Muscle of leg (tissue), 11 donors: ENCODE measurements around the gene PAFAH1B1. TPM values are rescaled to one million over a fixed set of nuclear protein-coding genes. Genes with fewer than 3 reads are reported as not detected.
"Not testable (repeated sequence)": the region's sequence is repeated elsewhere in the genome, so short reads cannot be mapped to it uniquely, and the experiment has no call there.

Experiments
- DNase-seq: peaks from one replicate; pipeline ENCODE4 v3.0.0; 2013
- H3K27ac ChIP-seq: one replicate; pipeline ENCODE4 v1.5.1; 2013; ENCODE audit warnings: mild to moderate bottlenecking, low read length, control low read depth
- H3K27me3 ChIP-seq: one replicate; pipeline ENCODE4 v1.6.1; 2013; ENCODE audit warnings: low read length; ENCODE audit not compliant: control insufficient read depth, insufficient read depth
- H3K36me3 ChIP-seq: one replicate; pipeline ENCODE4 v1.6.1; 2013; ENCODE audit warnings: low read length; ENCODE audit not compliant: control insufficient read depth, insufficient read depth
- H3K4me1 ChIP-seq: one replicate; pipeline ENCODE4 v1.6.1; 2013; ENCODE audit warnings: low read length; ENCODE audit not compliant: control insufficient read depth, insufficient read depth
- H3K4me3 ChIP-seq: one replicate; pipeline ENCODE4 v1.5.1; 2013; ENCODE audit warnings: low read length, control low read depth
- H3K9me3 ChIP-seq: replicated peaks from 2 replicates; pipeline ENCODE4 v1.6.1; 2013; ENCODE audit warnings: low read depth, low read length; ENCODE audit not compliant: control insufficient read depth
- WGBS: methylation state at CpG from one replicate; pipeline ENCODE4 v1.1.5; 2013; ENCODE audit warnings: missing lambda C conversion rate; ENCODE audit not compliant: insufficient coverage; 5-methylcytosine and 5-hydroxymethylcytosine counted together
- polyA plus RNA-seq, 8 donors: library from polyadenylated mRNA; unstranded; fragments of 120-200 nt; gene quantifications; one replicate each; pipeline versions ENCODE4 v1.2.1 to v1.2.3, GENCODE V29; 2013; ENCODE audit warnings: inconsistent platforms in 1 of 8, low replicate concordance in 1 of 8; ENCODE audit not compliant: insufficient read length in 8 of 8, insufficient read depth in 1 of 8
- total RNA-seq: library from RNA; stranded (reverse); fragments of 120-200 nt; gene quantifications from one replicate; pipeline ENCODE4 v1.2.4, GENCODE V29; 2013

PAFAH1B1 gene
- total and polyA plus RNA-seq, 9 donors, result 70.2 to 107 (median 80.8) TPM

DNA sequence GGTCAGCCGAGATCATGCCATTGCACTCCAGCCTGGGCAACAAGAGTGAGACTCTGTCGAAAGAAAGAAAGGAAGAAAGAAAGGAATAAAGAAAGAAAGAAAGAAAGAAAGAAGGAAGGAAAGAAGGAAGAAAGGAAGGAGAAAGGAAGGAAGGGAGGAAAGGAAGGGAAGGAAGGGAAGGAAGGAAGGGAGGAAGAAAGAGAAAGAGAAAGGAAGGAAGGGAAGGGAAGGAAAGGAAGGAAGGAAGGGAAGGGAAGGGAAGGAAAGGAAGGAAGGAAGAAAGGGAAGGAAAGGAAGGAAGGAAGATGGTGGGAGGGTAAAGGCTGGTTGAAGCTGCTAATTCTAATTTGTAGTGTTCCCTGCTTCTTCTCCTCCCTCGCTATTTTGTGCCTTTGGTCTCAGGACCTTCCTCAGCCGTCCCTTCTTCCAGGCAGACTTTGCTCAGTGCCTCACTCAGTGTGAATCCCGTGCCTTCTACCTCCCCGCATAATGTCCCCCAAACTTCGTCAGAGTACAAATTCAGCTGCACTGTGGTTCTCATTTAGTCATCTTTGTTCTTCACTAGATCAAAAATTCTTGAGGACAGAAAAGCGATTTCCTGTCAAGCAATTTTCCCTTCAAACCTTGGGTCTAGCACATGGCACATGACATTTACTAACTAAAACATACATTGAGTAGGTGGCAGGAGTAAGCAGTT is 31.1 kb upstream of the PAFAH1B1 start:
- Histone ChIP-seq H3K36me3 (no peaks in the 10 kb centered on the region), H3K9me3 (peaks cover 2% of the 10 kb centered on the region), H3K27ac (no peak overlapping the region), H3K4me1 (no peaks in the 10 kb centered on the region), H3K27me3 (no peaks in the 10 kb centered on the region), H3K4me3 (no peak overlapping the region)
- DNase-seq, result no peak
- 83% methylated on average over 7 of the region's 8 CpGs for WGBS

DNA sequence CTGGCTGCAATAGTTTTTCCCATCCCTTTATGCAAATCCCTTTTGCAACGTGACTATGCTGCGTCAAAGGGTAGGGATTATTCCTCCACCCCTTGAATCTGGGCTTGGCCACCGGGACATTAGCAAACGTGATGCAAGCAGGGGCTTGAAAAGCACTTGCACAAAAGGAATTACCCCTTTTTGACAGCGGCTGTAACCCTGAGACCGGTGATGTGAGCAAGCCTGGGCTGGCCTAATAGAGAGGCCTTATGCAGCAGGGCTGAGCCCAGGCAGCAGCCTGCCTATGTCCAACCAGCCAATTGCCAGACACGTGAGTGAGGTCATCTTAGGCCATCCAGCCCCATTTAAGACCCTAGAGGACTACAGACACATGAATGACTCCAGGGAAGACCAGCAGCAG is 30.4 kb upstream of the PAFAH1B1 start:
- H3K4me3 ChIP-seq, result no peak overlapping the region
- H3K36me3 ChIP-seq, result no peaks in the 10 kb centered on the region
- 62% methylated on average over 7 of the region's 7 CpGs for WGBS
- H3K4me1 ChIP-seq, result no peaks in the 10 kb centered on the region
- no peaks in the 10 kb centered on the region for H3K27me3 ChIP-seq
- H3K9me3 ChIP-seq, result peaks cover 2% of the 10 kb centered on the region
- no peak for DNase-seq
- H3K27ac ChIP-seq, result no peak overlapping the region

DNA sequence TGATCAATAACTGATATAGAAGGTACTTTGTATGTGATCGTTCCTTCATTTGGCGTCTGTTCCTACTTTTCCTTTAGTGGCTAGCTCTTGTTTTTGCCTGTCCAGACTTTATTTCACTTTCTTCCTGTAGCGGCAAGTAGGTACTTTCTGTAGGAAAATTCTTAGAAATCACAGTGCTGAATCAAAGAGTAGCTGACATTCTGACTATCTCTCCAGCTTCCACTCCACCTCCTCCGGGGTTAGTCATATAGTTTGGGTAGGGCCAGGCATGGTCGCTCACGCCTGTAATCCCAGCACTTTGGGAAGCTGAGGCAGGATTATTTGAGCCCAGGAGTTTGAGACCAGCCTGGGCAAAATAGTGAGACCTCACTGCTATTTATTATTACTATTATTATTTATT is 29.9 kb upstream of the PAFAH1B1 start:
- H3K36me3 ChIP-seq, result no peaks in the 10 kb centered on the region
- H3K4me1 ChIP-seq, result no peaks in the 10 kb centered on the region
- H3K9me3 ChIP-seq, result peaks cover 2% of the 10 kb centered on the region
- H3K27me3 ChIP-seq, result no peaks in the 10 kb centered on the region
- WGBS, result no CpG with 5 or more reads among the region's 6 CpGs
- no peak overlapping the region for H3K4me3 ChIP-seq
- DNase-seq, result no peak
- no peak overlapping the region for H3K27ac ChIP-seq

DNA sequence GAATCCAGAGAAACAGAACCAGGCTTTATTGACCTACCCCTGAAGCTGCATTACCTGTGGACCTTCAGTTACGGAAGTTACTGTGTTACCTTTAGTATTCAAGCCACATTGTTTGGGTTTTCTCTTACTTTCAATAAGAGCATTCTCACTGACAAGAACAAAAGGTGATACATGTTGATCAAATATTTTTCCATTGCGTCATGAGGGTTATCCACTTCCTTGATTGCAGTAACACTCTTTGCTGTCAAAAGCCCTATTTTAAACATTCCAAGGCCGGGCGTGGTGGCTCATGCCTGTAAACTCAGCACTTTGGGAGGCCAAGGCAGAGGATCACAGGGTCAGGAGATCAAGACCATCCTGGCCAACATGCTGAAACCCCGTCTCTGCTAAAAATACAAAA is 28.6 kb upstream of the PAFAH1B1 start:
- Histone ChIP-seq H3K36me3 (no peaks in the 10 kb centered on the region), H3K27ac (no peak overlapping the region), H3K4me1 (no peaks in the 10 kb centered on the region), H3K4me3 (no peak overlapping the region), H3K9me3 (peaks cover 2% of the 10 kb centered on the region), H3K27me3 (no peaks in the 10 kb centered on the region)
- no peak for DNase-seq
- 87% methylated on average over 4 of the region's 5 CpGs for WGBS

DNA sequence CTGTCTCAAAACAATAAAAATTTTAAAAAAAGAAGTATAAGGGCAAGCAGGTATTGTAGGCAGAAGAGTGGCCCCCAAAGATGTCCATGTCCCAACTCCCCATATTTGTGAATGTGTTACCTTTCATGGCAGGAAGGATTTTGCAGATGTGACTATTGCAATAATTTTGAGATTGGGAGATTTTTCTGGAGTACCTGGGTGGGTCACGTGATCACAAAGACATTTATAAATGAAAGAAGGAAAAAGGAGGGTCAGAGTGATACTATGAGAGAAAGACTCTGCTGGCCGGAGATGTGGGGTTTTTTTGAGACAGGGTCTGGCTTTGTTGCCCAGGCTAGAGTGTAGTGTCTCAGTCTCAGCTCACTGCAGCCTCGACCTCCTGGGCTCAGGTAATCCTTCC is 27.4 kb upstream of the PAFAH1B1 start:
- Histone ChIP-seq H3K27me3 (no peaks in the 10 kb centered on the region), H3K4me1 (no peaks in the 10 kb centered on the region), H3K36me3 (no peaks in the 10 kb centered on the region), H3K27ac (no peak overlapping the region), H3K9me3 (peaks cover 2% of the 10 kb centered on the region), H3K4me3 (no peak overlapping the region)
- DNase-seq, result no peak
- WGBS, result 81% methylated on average over 2 of the region's 3 CpGs

DNA sequence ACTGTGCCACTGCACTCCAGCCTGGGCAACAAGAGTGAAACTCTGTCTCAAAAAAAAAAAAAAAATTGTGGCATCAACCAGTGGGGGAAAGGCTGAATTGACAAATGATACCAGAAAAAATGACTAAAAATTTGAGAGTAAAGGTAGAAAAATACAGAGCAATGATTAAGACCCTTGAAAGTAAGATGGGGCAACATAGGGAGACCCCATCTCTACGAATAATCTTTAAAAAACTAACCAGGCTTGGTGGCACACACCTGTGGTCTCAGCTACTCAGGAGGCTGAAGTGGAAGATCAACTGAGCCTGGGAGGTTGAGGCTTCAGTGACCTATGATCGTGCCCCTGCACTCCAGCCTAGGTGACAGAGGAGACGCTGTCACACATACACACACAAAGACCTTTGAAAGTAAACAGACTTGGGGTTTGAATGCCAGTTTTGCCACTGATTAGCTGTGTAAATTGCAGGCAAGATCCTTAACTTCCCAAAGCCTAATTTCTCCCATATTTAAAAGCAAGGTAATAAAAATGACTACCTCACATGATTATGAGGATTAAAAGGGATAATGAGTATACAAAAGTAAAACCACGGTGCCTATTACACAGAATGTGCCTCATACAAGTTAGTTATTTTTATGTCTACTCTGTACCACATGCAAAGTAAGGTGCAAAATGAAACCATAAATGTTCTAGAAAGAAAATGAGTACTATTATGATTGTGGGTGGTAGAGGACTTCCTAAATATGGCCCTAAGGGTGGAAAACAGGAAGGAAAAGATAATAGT is 21.7 kb upstream of the PAFAH1B1 start:
- DNase-seq, result no peak
- no CpG with 5 or more reads among the region's 4 CpGs for WGBS
- H3K27ac ChIP-seq, result no peak overlapping the region
- H3K36me3 ChIP-seq, result no peaks in the 10 kb centered on the region
- H3K27me3 ChIP-seq, result no peaks in the 10 kb centered on the region
- H3K9me3 ChIP-seq, result no peaks in the 10 kb centered on the region
- no peaks in the 10 kb centered on the region for H3K4me1 ChIP-seq
- no peak overlapping the region for H3K4me3 ChIP-seq

DNA sequence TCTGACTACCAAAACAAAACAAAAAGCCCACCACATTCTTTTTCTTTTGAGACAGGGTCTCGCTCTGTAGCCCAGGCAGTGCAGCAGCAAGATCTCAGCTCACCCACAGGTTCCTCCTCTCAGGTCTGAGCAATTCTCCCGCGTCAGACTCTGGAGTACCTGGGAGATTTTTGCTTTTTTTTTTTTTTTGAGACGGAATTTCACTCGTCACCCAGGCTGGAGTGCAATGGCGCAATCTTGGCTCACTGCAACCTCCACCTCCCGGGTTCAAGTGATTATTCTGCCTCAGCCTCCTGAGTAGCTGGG is 21.2 kb upstream of the PAFAH1B1 start:
- not testable (repeated sequence) for DNase-seq, H3K9me3 ChIP-seq, H3K4me3 ChIP-seq, H3K36me3 ChIP-seq, H3K27me3 ChIP-seq, H3K27ac ChIP-seq, H3K4me1 ChIP-seq
- no CpG with 5 or more reads among the region's 7 CpGs for WGBS

DNA sequence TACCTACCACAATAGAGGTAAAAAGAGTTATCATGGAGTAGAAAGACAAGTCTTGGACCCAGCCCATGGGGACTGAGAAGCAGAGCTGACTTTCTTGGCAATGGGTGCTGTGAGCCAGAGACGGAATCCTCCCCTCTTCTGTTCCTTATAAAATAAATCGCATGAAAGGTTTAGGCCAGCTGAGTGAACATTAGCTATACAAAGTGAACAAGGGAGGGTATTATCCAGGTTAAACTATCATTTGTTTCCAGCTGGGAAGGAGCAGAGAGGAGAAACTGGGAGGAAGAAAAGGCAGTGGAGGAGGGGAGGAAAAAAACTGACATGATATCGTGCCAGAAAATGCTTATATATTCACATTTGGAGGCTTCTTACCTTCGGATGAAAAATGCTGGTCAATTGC is 13.3 kb upstream of the PAFAH1B1 start:
- Histone ChIP-seq H3K27me3 (no peaks in the 10 kb centered on the region), H3K4me3 (no peak overlapping the region), H3K9me3 (no peaks in the 10 kb centered on the region), H3K27ac (no peak overlapping the region), H3K4me1 (no peaks in the 10 kb centered on the region), H3K36me3 (no peaks in the 10 kb centered on the region)
- no CpG with 5 or more reads among the region's 4 CpGs for WGBS
- DNase-seq, result no peak

DNA sequence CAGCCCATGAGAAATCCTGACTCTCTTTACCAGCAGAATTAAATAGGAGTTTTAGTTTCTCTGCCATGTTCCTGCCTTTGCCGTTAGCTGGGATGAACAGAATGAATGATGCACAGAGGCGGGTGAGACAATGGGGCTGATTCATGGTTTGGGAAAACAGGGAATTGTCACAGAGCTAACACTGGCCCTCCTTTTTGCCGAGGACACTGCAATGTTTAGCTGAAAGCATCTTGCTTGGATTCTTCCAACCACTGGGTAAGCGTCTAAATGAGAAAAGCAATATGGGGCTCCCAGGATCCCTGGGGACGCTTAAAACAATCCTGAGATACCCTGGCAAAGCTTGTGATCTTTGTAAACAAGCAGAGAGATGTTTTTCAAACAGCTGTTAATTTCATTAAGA is 12.8 kb upstream of the PAFAH1B1 start:
- no peak for DNase-seq
- Histone ChIP-seq H3K4me3 (no peak overlapping the region), H3K27ac (no peak overlapping the region), H3K36me3 (no peaks in the 10 kb centered on the region), H3K27me3 (no peaks in the 10 kb centered on the region), H3K4me1 (no peaks in the 10 kb centered on the region), H3K9me3 (no peaks in the 10 kb centered on the region)
- 30% methylated on average over 4 of the region's 5 CpGs for WGBS

DNA sequence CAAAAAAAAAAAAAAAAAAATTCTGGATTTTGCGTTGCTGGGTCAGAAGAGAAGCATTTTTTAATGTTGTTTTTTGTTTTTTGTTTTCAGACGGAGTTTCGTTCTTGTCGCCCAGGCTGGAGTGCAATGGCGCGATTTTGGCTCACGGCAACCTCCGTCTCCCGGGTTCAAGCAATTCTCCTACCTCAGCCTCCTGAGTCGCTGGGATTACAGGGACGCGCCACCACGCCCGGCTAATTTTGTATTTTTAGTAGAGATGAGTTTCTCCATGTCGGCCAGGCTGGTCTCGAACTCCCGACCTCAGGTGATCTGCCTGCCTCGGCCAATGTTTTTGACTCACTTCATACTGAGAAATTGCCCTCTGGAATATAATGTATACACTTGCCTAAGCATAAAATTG is 11.0 kb upstream of the PAFAH1B1 start:
- Histone ChIP-seq H3K27ac (no peak overlapping the region), H3K27me3 (peaks cover 2% of the 10 kb centered on the region), H3K36me3 (no peaks in the 10 kb centered on the region), H3K9me3 (no peaks in the 10 kb centered on the region), H3K4me1 (no peaks in the 10 kb centered on the region), H3K4me3 (no peak overlapping the region)
- 79% methylated on average over 3 of the region's 18 CpGs for WGBS
- DNase-seq, result no peak
